IMR-90 (cell line): ENCODE results near the gene ATF6B. TPM values are rescaled to one million over a fixed set of nuclear protein-coding genes. Genes with fewer than 3 reads are reported as not detected.

ENCODE experiments used
- ATAC-seq: fragments of 200-7000 bp; cut with Tn5 transposase; 2 replicates; pipeline ENCODE4 v1.9.1; 2020; ENCODE audit warnings: low read depth, mild to moderate bottlenecking, moderate library complexity
- BruUV-seq: library from RNA; stranded (reverse); fragments of 400-500 nt; replicated peaks from 2 replicates; lab custom pipeline; 2021; lab: Mats Ljungman, UMichigan
- CTCF ChIA-PET: fragments of 300-600 bp; formaldehyde crosslinking; extraction: SDS; loops from one replicate; lab custom pipeline; 2021; ENCODE audit warnings: antibody characterized with exemption; lab: Yijun Ruan, JAX
- POLR2A ChIA-PET: fragments of 300-600 bp; sonication (Branson Sonifier 250); formaldehyde crosslinking; loops from one replicate; lab custom pipeline; 2022; ENCODE audit warnings: antibody characterized with exemption; ENCODE audit not compliant: unreplicated experiment; lab: Charles Lee
- DNase-seq: peaks from one replicate; pipeline ENCODE4 v3.0.0; 2013
- H2AFZ ChIP-seq: replicated peaks from 2 replicates; pipeline ENCODE3; 2013; ENCODE audit warnings: low read length, mild to moderate bottlenecking; ENCODE audit not compliant: poor library complexity
- H2AK5ac ChIP-seq: 2 replicates; pipeline ENCODE4 v1.6.1; 2013; ENCODE audit warnings: low read depth, low read length, inconsistent platforms
- H2AK9ac ChIP-seq: replicated peaks from 2 replicates; pipeline ENCODE3; 2013; ENCODE audit warnings: mild to moderate bottlenecking, low read depth, low read length, moderate library complexity; ENCODE audit not compliant: poor library complexity
- H2BK120ac ChIP-seq: 2 replicates; pipeline ENCODE4 v1.6.1; 2013; ENCODE audit warnings: low read depth, low read length, inconsistent platforms
- H2BK15ac ChIP-seq: 3 replicates; pipeline ENCODE4 v1.6.1; 2013; ENCODE audit warnings: low read depth, low read length, inconsistent platforms
- H2BK20ac ChIP-seq: 2 replicates; pipeline ENCODE4 v1.6.1; 2013; ENCODE audit warnings: low read depth, mild to moderate bottlenecking, inconsistent platforms, low read length, moderate library complexity
- H2BK5ac ChIP-seq: 2 replicates; pipeline ENCODE4 v1.6.1; 2013; ENCODE audit warnings: mild to moderate bottlenecking, low read depth, low read length, inconsistent platforms; ENCODE audit not compliant: poor library complexity, severe bottlenecking
- H3K14ac ChIP-seq: replicated peaks from 2 replicates; pipeline ENCODE4 v1.6.1; 2013; ENCODE audit warnings: low read depth, low read length, inconsistent platforms
- H3K18ac ChIP-seq: 2 replicates; pipeline ENCODE4 v1.6.1; 2013; ENCODE audit warnings: low read depth, low read length, control low read depth
- H3K23ac ChIP-seq: 2 replicates; pipeline ENCODE4 v1.6.1; 2013; ENCODE audit warnings: low read depth, low read length, inconsistent platforms
- H3K27ac ChIP-seq: 2 replicates; pipeline ENCODE4 v1.5.1; 2013; ENCODE audit warnings: mild to moderate bottlenecking, control low read depth, low read length; ENCODE audit not compliant: insufficient read depth
- H3K27me3 ChIP-seq: 2 replicates; pipeline ENCODE4 v1.6.1; 2013; ENCODE audit warnings: low read length; ENCODE audit not compliant: control insufficient read depth, insufficient read depth
- H3K36me3 ChIP-seq: 2 replicates; pipeline ENCODE4 v1.6.1; 2013; ENCODE audit warnings: low read length, mixed read lengths; ENCODE audit not compliant: control insufficient read depth, insufficient read depth
- H3K4ac ChIP-seq: 2 replicates; pipeline ENCODE4 v1.6.1; 2013; ENCODE audit warnings: low read depth, low read length, inconsistent platforms
- H3K4me1 ChIP-seq: 2 replicates; pipeline ENCODE4 v1.6.1; 2013; ENCODE audit warnings: low read length, mixed read lengths; ENCODE audit not compliant: control insufficient read depth, insufficient read depth
- H3K4me2 ChIP-seq: 2 replicates; pipeline ENCODE4 v1.6.1; 2013; ENCODE audit warnings: low read depth, mild to moderate bottlenecking, control low read depth, low read length, moderate library complexity
- H3K4me3 ChIP-seq: 2 replicates; pipeline ENCODE4 v1.5.1; 2013; ENCODE audit warnings: low read depth, mild to moderate bottlenecking, control low read depth, low read length, moderate library complexity; ENCODE audit not compliant: insufficient read depth
- H3K56ac ChIP-seq: 2 replicates; pipeline ENCODE4 v1.6.1; 2013; ENCODE audit warnings: low read length, inconsistent platforms; ENCODE audit not compliant: insufficient read depth; ENCODE audit errors: extremely low read depth
- H3K79me1 ChIP-seq, 2 experiments: 2 replicates each; pipeline ENCODE4 v1.6.1; 2013; ENCODE audit warnings: low read length in 2 of 2, inconsistent platforms in 1 of 2, low read depth in 1 of 2
- H3K9ac ChIP-seq: 2 replicates; pipeline ENCODE4 v1.6.1; 2013; ENCODE audit warnings: low read depth, low read length, control low read depth
- H3K9me1 ChIP-seq: 2 replicates; pipeline ENCODE4 v1.6.1; 2013; ENCODE audit warnings: low read length, inconsistent platforms; ENCODE audit not compliant: insufficient read depth
- H3K9me3 ChIP-seq: 2 replicates; pipeline ENCODE4 v1.6.1; 2013; ENCODE audit warnings: low read length; ENCODE audit not compliant: control insufficient read depth, insufficient read depth
- H4K20me1 ChIP-seq: 2 replicates; pipeline ENCODE4 v1.6.1; 2013; ENCODE audit warnings: low read length, inconsistent platforms; ENCODE audit not compliant: insufficient read depth
- H4K5ac ChIP-seq: 2 replicates; pipeline ENCODE4 v1.6.1; 2013; ENCODE audit warnings: mild to moderate bottlenecking, low read depth, low read length, control low read depth
- H4K8ac ChIP-seq, 2 experiments: 2 replicates each; pipeline ENCODE4 v1.6.1; 2013; ENCODE audit warnings: low read depth in 2 of 2, low read length in 2 of 2, control low read depth in 1 of 2, inconsistent platforms in 1 of 2
- H4K91ac ChIP-seq: 2 replicates; pipeline ENCODE4 v1.6.1; 2013; ENCODE audit warnings: low read depth, low read length, inconsistent platforms; ENCODE audit not compliant: insufficient read depth
- POLR2A ChIP-seq: IDR thresholded peaks from 2 replicates; pipeline ENCODE4 v1.6.1; 2012; ENCODE audit warnings: mild to moderate bottlenecking, low read depth, low read length
- RAD21 ChIP-seq: IDR thresholded peaks from 2 replicates; pipeline ENCODE4 v1.6.1; 2012; ENCODE audit warnings: low read length, improper control_type of control experiment
- RCOR1 ChIP-seq: IDR thresholded peaks from 2 replicates; pipeline ENCODE4 v1.6.1; 2012; ENCODE audit warnings: mild to moderate bottlenecking, low read length, improper control_type of control experiment; ENCODE audit not compliant: insufficient replicate concordance
- SMC3 ChIP-seq: fragments of 150-350 bp; IDR thresholded peaks from 2 replicates; pipeline ENCODE4 v1.6.1; 2016; ENCODE audit warnings: low read depth, mild to moderate bottlenecking, antibody characterized with exemption, low read length, moderate library complexity
- WGBS, 2 experiments: methylation state at CpG; one replicate each; pipeline versions ENCODE4 v1.1.5 to v1.1.7; 2013; ENCODE audit warnings: missing lambda C conversion rate in 2 of 2; ENCODE audit not compliant: insufficient read length in 1 of 2; ENCODE audit errors: extremely low coverage in 2 of 2; 5-methylcytosine and 5-hydroxymethylcytosine counted together
- dilution Hi-C: fragments of 300-500 bp; cut with HindIII; formaldehyde crosslinking; loops from one replicate; pipeline ENCODE4 v1.14.3; 2018; ENCODE audit warnings: low sequenced_read_pairs; ENCODE audit not compliant: unreplicated experiment
- in situ Hi-C: fragments of 300-500 bp; cut with MboI; formaldehyde crosslinking; loops from 3 replicates; pipeline ENCODE4 v1.14.3; 2019; ENCODE audit warnings: low sequenced_read_pairs, inconsistent platforms, mixed read lengths
- intact Hi-C: fragments of 100-400 bp; cut with micrococcal nuclease; formaldehyde crosslinking; loops from 2 replicates; pipeline ENCODE4 v1.10.0; 2022
- polyA plus RNA-seq, 3 experiments: library from polyadenylated mRNA; depleted of rRNA; stranded (reverse); fragments of >200 nt; gene quantifications; 2 replicates each; pipeline ENCODE4 v1.2.3, GENCODE V29; 2012; ENCODE audit warnings: low replicate concordance in 1 of 3
- total RNA-seq: library from RNA; depleted of rRNA; stranded (reverse); fragments of >200 nt; gene quantifications from 2 replicates; pipeline ENCODE4 v1.2.3, GENCODE V29; 2012
- TF ChIP-seq, protein P1 (sequence below): conservative IDR thresholded peaks from 2 replicates; pipeline ENCODE4 v1.5.1; 2012; ENCODE audit warnings: mild to moderate bottlenecking, low read depth, low read length, improper control_type of control experiment

Gene ATF6B
- total and polyA plus RNA-seq, 2 of the 4 experiments (the other 2 are of a cell fraction): 7.9 to 69.6 TPM

GRCh38 chr6:32087574-32088486 lies 40.2 kb downstream of the ATF6B start:
- Histone ChIP-seq H3K18ac (no peak overlapping the region; the same call in 1 of the 2 replicates), H4K91ac (no peak overlapping the region), H3K14ac (no peak overlapping the region), H2AK9ac (no peak overlapping the region), H3K36me3 (no peaks in the 10 kb centered on the region), H3K4me3 (no peak overlapping the region), H3K9me3 (no peaks in the 10 kb centered on the region), H2BK20ac (no peak overlapping the region), H2BK5ac (no peak overlapping the region), H4K5ac (no peak overlapping the region), H2AK5ac (no peak overlapping the region), H3K23ac (no peak overlapping the region), H4K20me1 (peaks cover 11% of the 10 kb centered on the region), H2AFZ (no peak overlapping the region), H4K8ac (no peak overlapping the region), H3K56ac (no peak overlapping the region), H3K27ac (no peak overlapping the region), H3K4me2 (no peak overlapping the region), H3K79me1 (no peaks in the 10 kb centered on the region), H3K4me1 (peaks cover 20% of the 10 kb centered on the region), H2BK120ac (no peak overlapping the region), H2BK15ac (no peak overlapping the region), H3K27me3 (peaks cover 56% of the 10 kb centered on the region), H3K9ac (no peak overlapping the region), H3K4ac (no peak overlapping the region), H3K9me1 (peaks cover 21% of the 10 kb centered on the region; the same call in 1 of the 2 replicates)
- peak; percentile 73 for ATAC-seq
- CTCF ChIA-PET: no interaction called here
- POLR2A ChIA-PET: no interaction called here
- no TSS peak for BruUV-seq
- in situ Hi-C loops (no loop called here), intact Hi-C loops (no loop called here), dilution Hi-C loops (no loop called here)
- DNase-seq: peak; percentile 46
- 13% methylated on average over 15 of the region's 50 CpGs; no CpG with 5 or more reads in 1 of the 2 experiments for WGBS, 2 experiments
- TF ChIP-seq RCOR1 (no peak), POLR2A (no peak), SMC3 (peak; percentile 28; the same call in 1 of the 2 replicates), RAD21 (peak; percentile 63)
- TF ChIP-seq, protein P1, sequence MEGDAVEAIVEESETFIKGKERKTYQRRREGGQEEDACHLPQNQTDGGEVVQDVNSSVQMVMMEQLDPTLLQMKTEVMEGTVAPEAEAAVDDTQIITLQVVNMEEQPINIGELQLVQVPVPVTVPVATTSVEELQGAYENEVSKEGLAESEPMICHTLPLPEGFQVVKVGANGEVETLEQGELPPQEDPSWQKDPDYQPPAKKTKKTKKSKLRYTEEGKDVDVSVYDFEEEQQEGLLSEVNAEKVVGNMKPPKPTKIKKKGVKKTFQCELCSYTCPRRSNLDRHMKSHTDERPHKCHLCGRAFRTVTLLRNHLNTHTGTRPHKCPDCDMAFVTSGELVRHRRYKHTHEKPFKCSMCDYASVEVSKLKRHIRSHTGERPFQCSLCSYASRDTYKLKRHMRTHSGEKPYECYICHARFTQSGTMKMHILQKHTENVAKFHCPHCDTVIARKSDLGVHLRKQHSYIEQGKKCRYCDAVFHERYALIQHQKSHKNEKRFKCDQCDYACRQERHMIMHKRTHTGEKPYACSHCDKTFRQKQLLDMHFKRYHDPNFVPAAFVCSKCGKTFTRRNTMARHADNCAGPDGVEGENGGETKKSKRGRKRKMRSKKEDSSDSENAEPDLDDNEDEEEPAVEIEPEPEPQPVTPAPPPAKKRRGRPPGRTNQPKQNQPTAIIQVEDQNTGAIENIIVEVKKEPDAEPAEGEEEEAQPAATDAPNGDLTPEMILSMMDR: peak; percentile 48
